NCI-H2227 (cell line): Measurements from ENCODE around the gene DHX15.
"Not testable (repeated sequence)": the region's sequence is repeated elsewhere in the genome, so short reads cannot be mapped to it uniquely, and the experiment has no call there.

Experiments
- DNase-seq: peaks from one replicate; lab custom pipeline; 2025; ENCODE audit not compliant: unreplicated experiment; lab: John Stamatoyannopoulos, UW

DHX15 gene

DNA sequence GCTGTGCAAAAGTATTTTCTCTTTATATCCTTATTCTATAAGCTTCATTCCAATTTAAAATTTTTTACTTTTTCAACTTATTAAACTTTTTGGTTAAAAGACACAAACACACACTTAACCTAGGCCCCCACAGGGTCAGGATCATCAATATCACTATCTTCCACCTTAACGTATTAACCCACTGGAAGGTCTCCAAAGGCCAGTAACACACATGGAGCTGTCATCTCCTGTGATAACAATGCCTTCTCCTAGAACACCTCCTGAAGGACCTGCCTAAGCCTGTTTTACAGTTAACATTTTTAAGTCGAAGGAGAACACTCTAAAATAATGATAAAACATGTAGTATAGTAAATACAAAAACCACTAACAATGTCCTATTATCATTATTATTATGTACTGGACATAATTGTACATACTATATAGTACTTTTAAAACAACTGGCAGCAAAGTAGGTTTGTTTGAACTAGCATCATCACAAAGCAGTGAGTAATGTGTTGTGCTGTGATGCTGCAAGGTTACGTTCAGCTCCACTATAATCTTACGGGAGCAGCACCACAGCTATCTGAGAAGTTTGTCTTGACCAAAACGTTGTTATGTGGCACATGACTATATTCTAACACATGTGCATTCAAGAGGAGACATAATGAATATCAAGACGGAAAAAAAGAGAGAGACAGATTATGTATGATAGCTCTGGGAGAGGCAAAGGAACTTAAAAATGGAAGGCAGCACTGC lies 33.7 kb downstream of the DHX15 start:
- no peak for DNase-seq

DNA sequence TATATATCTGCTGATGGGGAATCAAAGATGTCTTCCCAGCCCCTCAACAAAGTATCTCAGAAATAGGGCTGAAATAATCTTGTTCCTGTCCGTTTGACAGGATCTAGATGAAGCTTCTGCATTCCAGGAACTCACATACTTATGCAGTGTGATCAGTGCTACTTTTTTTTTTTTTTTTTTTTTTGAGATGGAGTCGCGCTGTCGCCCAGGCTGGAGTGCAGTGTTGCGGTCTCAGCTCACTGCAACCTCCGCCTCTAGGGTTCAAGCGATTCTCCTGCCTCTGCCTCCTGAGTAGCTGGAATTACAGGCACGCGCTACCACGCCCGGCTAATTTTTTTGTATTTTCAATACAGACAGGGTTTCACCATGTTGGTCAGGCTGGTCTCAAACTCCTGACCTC lies 36.4 kb downstream of the DHX15 start:
- no peak for DNase-seq

DNA sequence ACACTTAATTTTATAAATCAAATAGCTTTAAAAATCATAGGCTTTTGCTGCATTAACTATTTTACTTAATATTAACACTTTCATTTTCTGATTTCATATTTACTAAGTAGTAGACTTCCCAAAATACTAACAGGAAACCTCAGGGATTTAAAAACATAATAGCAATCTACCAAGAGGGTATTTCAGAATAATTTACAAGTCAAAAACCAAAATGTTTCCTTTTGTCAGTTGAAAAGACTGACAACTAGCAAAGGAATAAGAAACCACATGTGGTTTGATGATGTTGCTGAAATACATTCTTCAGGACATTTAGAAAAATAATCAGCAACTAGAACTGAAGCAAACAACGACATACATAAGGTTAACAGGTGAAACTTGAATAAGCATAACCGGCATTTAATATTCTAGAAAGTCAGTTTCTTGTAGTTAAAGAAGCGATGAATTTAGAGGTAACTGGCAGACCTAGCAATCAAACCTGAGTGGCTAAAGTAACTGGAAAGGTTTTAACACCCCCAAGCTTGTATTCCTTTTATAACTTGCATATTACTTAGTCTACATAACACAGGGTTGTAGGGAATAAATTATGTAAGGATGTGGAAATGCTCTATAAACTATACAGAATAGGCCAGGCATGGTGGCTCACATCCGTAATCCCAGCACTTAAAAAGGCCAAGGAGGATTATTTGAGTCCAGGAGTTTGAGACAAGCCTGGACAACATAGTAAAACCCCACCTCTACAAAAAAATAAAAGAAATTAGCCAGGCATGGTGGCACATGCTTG lies 40.0 kb downstream of the DHX15 start:
- DNase-seq = no peak

DNA sequence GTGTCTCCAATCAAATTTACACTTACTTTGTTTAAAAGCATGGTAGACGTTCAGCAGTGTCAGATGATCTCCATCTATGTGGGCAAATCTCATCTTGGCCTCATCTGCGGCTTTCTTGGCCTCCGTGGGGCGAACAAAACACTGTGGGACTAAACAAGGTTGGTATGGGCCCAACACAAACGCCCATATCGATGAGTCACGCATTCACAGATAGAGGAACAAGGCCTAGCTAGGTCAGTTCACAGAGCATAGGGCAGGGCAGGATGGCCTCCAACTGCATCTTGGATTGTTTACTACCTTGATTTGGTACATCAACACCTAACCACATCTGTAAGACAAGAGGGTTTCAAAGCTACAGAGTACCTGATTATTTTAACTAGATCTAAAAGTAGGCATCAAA lies 47.3 kb downstream of the DHX15 start:
- DNase-seq = no peak

DNA sequence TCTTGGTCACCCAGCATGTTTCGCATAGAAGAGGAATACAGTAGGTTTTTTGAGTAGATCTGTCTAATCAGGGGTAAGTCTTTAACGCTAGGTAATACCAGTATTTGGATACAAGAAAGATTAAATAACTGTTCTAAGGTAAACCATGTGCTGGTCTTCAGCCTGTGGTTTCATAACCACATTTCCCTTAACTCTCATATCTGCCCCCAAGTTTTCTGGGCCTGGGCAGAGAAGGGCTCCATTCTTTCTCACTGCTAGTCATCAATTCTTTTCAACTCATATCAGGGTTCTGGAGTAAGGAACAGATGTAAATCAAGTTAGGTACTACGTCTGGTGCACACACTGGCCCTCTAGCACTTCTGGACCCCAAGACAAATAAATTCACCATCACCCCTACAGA lies 49.0 kb downstream of the DHX15 start:
- no peak for DNase-seq

DNA sequence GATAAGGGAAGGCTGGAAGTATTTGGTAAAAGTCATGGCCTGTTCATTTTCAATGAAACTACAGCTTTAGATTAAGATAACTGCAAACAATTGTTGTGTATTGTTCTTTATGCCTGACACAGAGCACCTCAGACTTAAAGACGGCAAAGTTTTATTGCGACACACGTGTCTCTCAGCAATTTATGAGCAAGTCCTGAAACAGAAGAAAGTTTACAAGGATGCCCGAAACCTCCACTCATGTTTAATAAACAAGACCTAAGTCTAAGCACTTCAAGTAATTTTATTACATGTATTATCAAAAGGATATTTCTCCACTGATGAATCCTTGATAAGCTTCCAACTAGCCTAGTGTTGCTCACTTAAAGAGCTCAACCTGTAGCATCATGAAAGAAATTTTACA lies 51.0 kb downstream of the DHX15 start:
- DNase-seq = no peak

DNA sequence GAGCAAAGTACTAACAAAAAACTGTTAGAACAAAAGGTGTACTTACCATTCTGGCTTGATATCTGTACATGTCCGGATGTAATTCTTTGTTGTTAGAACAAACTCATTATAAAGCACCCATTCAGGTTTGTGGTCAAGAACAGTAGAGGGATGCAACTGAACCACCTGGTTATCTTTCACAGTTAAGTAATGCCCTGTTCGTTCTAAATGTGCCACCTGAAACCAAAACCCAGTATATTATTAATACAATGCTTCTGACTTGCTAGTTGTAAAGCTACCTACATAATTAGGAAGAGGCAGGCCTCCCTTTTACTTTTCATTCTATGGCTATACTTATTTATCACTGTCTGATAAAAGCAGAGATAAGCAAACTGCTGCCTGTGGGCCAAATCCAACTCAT lies 54.8 kb downstream of the DHX15 start:
- DNase-seq = no peak

DNA sequence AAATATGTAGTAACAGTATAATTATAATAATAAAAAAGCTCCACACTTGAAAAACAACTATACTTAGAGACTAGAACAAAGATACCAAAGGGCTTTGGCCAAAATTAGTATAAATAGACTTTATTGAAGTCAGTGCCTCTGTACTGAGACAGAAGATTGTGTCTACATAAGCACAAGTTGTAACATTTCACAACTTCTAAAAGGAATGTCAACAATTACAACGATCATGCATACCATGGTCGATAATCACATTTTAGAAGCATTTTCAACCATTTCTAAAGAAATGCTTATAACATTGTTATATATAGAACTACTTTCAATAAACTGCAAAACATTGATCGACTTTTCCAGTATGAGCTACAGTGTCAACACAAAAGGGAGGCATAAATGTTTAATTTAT lies 57.0 kb downstream of the DHX15 start:
- no peak for DNase-seq

DNA sequence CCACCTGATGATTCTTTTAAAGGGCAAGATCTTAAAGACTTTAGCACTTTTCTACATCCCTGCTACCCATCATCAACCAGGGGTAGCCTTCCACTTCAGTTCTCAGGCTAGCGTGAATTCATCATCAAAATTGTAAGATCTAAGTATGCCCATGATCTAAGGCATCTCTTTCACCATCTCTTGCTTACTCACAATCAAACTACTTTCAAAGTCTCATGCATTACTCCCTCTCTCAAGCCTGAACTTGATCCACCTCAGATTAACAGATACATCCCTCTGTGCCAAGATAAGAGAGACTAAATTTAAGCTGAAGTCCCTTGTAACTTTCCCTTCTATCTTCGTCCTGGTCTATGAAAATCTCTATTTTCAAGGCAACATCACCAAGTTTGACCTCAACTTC lies 62.8 kb downstream of the DHX15 start:
- DNase-seq = no peak

DNA sequence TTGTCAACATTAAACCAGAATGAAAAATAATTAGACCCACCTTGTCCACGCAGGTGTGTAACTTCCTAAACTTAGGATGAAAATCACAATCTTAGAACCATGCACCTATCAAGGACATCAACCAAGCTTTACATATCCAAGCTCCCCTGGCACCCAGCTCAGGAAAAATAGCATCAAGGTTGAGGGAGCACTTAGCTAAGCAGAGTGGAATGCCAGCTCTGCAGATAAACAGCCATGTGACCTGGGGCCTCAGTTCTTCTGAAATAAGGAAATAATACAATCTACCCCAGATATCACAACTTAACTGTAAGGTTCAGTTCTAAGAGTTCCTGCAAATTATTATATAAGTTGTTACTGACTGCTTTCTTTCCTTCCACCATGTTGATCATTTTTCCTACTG lies 64.7 kb downstream of the DHX15 start:
- no peak for DNase-seq

DNA sequence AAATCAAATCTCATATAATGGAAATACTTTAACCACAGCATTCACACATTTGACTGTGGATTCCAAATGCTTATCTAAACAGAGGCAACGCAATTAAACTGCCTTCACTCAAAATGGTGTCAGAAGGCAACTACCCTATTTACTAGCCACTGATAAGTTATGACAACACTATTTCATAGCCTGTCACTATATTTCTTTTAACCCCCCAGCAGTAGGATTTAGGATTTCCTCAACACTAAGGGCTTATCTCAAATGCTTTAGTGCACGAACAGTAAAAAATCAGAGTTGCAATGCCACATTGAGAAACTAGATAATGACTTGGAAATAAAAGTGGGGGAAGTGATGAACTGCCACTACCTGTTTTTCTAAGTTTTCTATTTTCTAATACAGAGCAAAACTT lies 66.7 kb downstream of the DHX15 start:
- DNase-seq = no peak

DNA sequence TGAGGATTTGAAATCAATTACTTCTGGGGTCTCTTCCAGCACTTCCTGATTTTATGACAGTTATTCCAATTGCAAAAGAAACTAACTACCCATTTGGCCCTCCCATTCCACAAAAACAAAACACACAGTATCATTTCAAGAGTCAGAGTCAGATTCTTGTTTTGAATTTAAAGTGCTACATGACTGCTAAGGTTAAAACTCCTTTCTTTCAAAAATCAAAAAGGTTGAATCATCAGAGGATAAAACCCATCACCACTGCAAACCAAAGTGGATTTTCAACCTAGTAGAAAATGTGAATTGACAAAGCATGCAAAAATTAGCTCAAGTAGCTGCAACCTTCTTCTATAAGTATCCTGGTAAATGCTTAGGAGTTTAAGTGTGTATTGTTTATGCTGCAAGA lies 67.4 kb downstream of the DHX15 start:
- DNase-seq = no peak

DNA sequence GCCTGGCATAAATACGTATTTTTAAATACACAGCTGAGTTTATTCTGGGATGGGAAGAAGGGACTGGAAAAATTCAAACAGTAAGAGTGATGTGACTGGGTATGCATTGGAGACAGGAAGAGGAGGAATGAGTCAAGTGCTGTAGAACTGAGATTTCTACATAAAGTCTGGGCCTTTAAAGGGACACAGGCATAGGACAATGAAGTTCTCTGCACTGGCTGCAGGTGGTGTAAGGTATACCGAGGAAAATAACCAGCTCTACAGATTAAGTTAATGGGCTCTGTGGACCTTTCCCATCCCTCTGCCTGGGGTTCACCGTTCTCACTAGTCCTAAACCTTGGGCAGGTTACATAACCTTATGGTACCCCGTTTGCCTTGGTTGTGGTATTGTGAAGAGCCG lies 68.7 kb downstream of the DHX15 start:
- no peak for DNase-seq

DNA sequence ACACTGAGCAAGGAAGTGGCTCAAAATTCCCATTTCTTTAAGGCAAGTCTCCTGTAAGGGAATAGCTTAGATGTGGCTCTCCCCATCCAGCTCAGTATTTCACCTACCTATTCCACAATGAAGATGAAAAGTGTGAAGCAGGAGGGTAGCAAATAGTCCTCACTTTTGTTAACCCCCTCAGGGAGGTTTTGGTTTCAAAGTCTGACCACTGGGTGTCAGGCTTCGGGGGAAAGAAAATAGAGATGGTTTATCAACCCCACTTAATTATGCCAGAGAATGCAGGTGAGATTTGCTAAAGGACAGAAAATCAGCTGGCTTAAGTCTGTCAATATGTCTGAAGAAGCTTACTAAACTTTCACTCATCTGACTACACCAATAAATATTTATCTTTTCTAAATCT lies 69.5 kb downstream of the DHX15 start:
- DNase-seq = no peak

DNA sequence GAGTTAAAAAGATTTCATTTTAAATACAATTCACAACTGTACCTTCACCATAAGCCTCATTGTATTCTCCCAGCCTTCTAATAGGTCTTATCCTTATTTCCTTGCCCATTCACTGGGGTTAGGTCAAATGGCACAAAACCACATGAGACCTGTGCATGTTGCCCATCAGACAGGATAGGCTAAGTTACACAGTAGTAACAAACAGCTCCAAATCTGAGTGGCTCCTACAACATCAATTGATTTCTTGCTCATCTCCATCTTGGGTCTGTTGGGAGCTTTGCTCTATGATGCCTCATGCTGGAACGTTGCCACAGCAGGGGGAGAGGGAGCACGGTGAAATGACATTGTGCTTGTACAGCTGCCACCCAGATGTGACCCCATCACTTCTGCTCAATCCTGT lies 70.6 kb downstream of the DHX15 start:
- no peak for DNase-seq

DNA sequence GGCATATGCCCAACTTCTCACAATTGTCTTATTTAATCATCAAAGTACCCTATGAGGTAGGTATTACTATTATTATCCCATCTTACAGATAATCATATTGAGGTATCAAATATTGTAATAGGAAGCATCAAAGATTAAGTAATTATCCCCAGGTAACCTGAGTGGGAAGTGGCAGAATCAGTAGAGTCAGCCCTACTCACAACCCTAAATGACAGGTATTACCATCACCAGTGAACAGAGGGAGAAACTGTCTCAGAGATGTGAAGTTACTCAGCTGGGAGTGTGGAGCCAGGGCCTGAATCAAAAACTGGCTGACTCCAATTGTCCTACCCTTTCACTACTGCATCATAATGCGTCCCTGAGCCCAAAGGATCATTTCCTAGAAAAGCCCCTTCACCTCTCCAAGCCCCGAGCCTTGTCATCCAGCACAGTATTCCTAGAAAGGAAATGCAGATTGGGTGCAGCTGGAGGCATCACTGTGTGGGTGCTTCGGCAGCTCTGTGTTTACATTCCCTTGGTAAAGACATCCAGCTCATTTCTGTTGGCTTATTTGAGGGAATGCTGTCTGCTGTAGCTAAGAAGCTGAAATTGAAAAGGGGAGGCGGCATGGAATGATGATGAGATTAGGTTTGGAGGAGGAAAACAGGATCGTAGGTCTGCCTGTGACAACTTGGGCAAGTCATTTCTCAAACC lies 72.8 kb downstream of the DHX15 start:
- DNase-seq = no peak

DNA sequence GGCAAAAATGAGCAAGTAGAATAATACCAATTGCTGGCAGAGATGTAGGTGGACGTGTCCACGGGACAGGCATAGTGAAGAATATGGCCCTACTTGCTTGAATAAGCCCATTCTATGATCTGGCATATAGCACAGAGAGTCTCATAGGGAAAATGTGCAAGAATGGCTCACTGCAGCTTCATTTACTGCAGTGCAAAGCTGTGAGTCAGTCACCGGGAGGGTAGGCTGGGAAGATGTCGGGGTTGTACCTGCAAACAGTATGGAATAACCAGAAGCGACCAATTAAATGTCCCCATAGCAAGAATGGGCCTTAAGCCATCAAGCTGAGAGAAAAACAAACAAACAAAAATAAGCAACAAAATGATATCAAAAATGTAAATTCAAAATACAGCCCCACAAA lies 74.3 kb downstream of the DHX15 start:
- DNase-seq = no peak

DNA sequence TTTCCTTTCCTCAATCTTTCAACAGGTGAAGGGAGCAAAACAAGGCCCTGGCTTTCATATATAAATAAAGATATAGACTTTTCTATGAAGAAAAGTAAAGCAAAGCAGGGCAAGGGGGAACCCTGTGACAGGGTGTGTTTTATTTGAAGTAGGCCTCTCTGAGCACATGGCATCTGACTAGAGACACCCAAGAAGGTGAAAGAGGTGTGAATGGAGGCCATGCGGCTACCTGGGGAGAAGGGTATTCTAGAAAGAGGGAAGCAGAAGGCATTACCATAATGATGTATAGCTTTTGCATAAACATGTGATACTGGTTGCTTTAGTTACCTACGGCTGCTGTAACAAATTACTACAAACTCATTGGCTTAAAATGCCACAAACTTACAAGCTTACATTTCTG lies 75.8 kb downstream of the DHX15 start:
- DNase-seq = no peak

DNA sequence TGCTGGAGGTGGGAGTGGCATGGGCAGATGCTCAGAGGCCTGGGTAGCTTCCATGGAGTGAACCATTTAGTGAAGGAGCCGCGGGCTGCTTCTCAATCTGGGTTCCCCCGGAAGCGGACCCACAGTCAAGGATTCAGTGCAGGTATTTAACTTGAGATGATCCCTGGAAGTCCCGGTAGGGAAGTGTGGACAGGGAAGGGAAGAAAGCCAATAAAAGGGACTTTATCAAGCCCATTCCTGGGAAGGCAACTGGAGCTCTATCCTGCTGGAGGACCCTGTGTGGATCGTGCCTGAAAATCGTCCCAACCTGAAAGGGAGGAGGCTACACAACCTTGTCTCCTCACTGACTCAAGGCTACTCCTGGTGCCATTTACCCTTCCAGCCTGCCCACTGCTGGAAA lies 76.9 kb downstream of the DHX15 start:
- no peak for DNase-seq

DNA sequence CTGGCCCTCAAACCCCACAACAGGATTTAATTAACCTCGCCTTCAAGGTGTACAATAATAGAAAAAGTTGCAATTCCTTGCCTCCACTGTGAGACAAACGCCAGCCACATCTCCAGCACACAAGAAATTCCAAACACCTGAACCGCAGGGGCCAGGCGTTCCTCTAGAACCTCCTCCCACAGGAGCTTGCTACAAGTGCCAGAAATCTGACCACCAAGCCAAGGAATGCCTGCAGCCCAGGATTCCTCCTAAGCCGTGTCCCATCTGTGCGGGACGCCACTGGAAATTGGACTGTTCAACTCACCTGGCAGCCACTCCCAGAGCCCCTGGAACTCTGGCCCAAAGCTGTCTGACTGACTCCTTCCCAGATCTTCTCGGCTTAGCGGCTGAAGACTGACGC lies 81.3 kb downstream of the DHX15 start:
- DNase-seq = not testable (repeated sequence)

DNA sequence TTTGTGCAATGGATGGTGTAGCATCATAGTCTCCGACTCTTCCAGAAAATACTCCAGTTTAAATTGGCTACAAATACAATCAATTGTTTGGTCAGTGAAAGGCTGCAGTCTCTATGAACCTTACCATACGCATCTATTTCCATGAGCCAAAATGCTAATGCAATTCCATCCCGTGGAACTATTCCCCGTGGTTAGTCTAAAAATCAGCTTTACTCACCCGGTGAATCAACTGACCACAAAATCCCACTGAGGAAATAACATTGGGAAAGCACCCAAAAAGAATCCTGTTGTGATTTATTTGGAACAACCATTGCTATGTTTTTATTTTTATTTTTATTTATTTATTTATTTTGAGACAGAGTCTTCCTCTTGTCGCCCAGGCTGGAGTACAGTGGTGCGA lies 87.1 kb downstream of the DHX15 start:
- no peak for DNase-seq

DNA sequence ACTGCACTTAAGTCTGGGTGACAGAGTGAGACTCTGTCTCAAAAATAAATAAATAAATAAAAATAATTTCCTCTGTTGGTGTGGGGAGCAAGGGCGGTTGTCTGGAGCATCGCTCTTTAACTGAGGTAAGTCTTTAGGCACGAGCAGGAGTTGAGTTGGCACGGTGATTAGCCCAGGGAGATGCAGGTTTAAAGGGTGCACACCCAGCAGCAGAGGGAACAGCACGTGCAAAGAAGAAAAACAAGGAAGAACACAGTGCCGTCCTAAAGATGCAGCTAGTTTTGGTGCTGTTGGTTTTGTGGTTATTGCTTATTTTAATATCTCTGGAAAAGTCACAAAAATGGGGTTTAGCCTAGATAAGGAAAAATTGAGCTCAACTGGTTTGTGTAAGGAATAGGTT lies 87.8 kb downstream of the DHX15 start:
- DNase-seq = no peak
